GM23338 (cell line): ENCODE data around the gene CPNE8. TPM values are rescaled to one million over a fixed set of nuclear protein-coding genes. Genes with fewer than 3 reads are reported as not detected.

Experiments used
- ATAC-seq: fragments of 200-7000 bp; cut with Tn5 transposase; 3 replicates; pipeline ENCODE4 v1.9.1; 2020
- DNase-seq: peaks from one replicate; pipeline ENCODE4 v3.0.0-alpha.2; 2015; ENCODE audit warnings: low spot score
- H2AFZ ChIP-seq: fragments of 200-600 bp; sonication (generic); 2 replicates; pipeline ENCODE4 v1.8.0; 2016; ENCODE audit warnings: antibody characterized with exemption, mild to moderate bottlenecking, moderate library complexity
- H3F3A ChIP-seq: fragments of 200-600 bp; sonication (generic); replicated peaks from 2 replicates; pipeline ENCODE4 v1.8.0; 2017; ENCODE audit warnings: antibody characterized with exemption, mixed run types, low read depth
- H3K27ac ChIP-seq: fragments of 200-600 bp; sonication (generic); 2 replicates; pipeline ENCODE4 v1.6.1; 2016; ENCODE audit warnings: low read depth
- H3K27me3 ChIP-seq: fragments of 200-600 bp; sonication (generic); 2 replicates; pipeline ENCODE4 v1.8.0; 2016; ENCODE audit warnings: mild to moderate bottlenecking, mixed run types, moderate library complexity; ENCODE audit not compliant: insufficient read depth
- H3K36me3 ChIP-seq: fragments of 200-600 bp; sonication (generic); 2 replicates; pipeline ENCODE4 v1.8.0; 2016; ENCODE audit warnings: mild to moderate bottlenecking; ENCODE audit not compliant: insufficient read depth
- H3K4me1 ChIP-seq: fragments of 200-600 bp; sonication (generic); 2 replicates; pipeline ENCODE4 v1.8.0; 2016; ENCODE audit warnings: mild to moderate bottlenecking, moderate library complexity; ENCODE audit not compliant: insufficient read depth
- H3K4me2 ChIP-seq: fragments of 200-600 bp; sonication (generic); 2 replicates; pipeline ENCODE4 v1.7.1; 2017; ENCODE audit warnings: mixed run types
- H3K4me3 ChIP-seq: fragments of 200-600 bp; sonication (generic); 2 replicates; pipeline ENCODE4 v1.6.1; 2016; ENCODE audit warnings: mixed run types
- H3K79me2 ChIP-seq: fragments of 200-600 bp; sonication (generic); replicated peaks from 2 replicates; pipeline ENCODE4 v1.8.0; 2017; ENCODE audit warnings: mild to moderate bottlenecking; ENCODE audit not compliant: insufficient read depth
- H3K9me2 ChIP-seq: fragments of 200-600 bp; sonication (generic); 2 replicates; pipeline ENCODE4 v1.8.0; 2017; ENCODE audit not compliant: insufficient read depth
- H4K20me1 ChIP-seq: fragments of 200-600 bp; sonication (generic); replicated peaks from 2 replicates; pipeline ENCODE4 v1.8.0; 2017; ENCODE audit warnings: mild to moderate bottlenecking; ENCODE audit not compliant: insufficient read depth
- H3K27ac Mint-ChIP-seq: 2 replicates; pipeline ENCODE4 v1.8.0; 2020; ENCODE audit warnings: inconsistent platforms, mild to moderate bottlenecking, moderate library complexity, mixed read lengths
- H3K27me3 Mint-ChIP-seq: 3 replicates; pipeline ENCODE4 v1.8.0; 2022; ENCODE audit warnings: low read depth, mild to moderate bottlenecking, moderate library complexity, mixed read lengths, inconsistent platforms; ENCODE audit not compliant: insufficient read depth, poor library complexity
- H3K36me3 Mint-ChIP-seq: 3 replicates; pipeline ENCODE4 v1.8.0; 2021; ENCODE audit warnings: low read depth, mild to moderate bottlenecking, inconsistent platforms, moderate library complexity, mixed read lengths
- H3K4me1 Mint-ChIP-seq: 3 replicates; pipeline ENCODE4 v1.8.0; 2020; ENCODE audit warnings: mild to moderate bottlenecking, inconsistent platforms, mixed read lengths
- H3K4me3 Mint-ChIP-seq: 3 replicates; pipeline ENCODE4 v1.8.0; 2021; ENCODE audit warnings: moderate library complexity, mild to moderate bottlenecking, inconsistent platforms, mixed read lengths
- H3K9me3 Mint-ChIP-seq: 3 replicates; pipeline ENCODE4 v1.8.0; 2020; ENCODE audit warnings: moderate library complexity, mild to moderate bottlenecking, inconsistent platforms, mixed read lengths
- CREB1 ChIP-seq: fragments of 250-450 bp; sonication (Bioruptor Pico); IDR thresholded peaks from 2 replicates; pipeline ENCODE4 v1.5.0; 2020; ENCODE audit warnings: low read depth, mild to moderate bottlenecking, moderate library complexity
- EZH2 ChIP-seq: fragments of 200-600 bp; sonication (generic); IDR thresholded peaks from one replicate; pipeline ENCODE4 v1.8.0; 2017; ENCODE audit warnings: antibody characterized with exemption, mild to moderate bottlenecking, low read depth; ENCODE audit not compliant: unreplicated experiment
- EZH2phosphoT487 ChIP-seq: fragments of 200-600 bp; sonication (generic); IDR thresholded peaks from one replicate; pipeline ENCODE4 v1.8.1; 2018; ENCODE audit warnings: antibody characterized with exemption; ENCODE audit not compliant: unreplicated experiment
- JUNB ChIP-seq: IDR thresholded peaks from one replicate; pipeline ENCODE4 v1.6.1; 2016; ENCODE audit warnings: antibody characterized with exemption; ENCODE audit not compliant: unreplicated experiment
- NANOG ChIP-seq: IDR thresholded peaks from 2 replicates; pipeline ENCODE4 v1.6.1; 2016; ENCODE audit warnings: antibody characterized with exemption, borderline replicate concordance
- POLR2AphosphoS5 ChIP-seq: IDR thresholded peaks from 2 replicates; pipeline ENCODE4 v1.6.1; 2016; ENCODE audit warnings: antibody characterized with exemption, low read depth
- STAT1 ChIP-seq: IDR thresholded peaks from one replicate; pipeline ENCODE4 v1.6.1; 2016; ENCODE audit warnings: antibody characterized with exemption; ENCODE audit not compliant: unreplicated experiment
- ZNF114 ChIP-seq: fragments of 250-450 bp; sonication (Bioruptor Pico); IDR thresholded peaks from 2 replicates; pipeline ENCODE4 v1.5.0; 2020; ENCODE audit warnings: mild to moderate bottlenecking, moderate library complexity
- ZNF331 ChIP-seq: fragments of 250-450 bp; sonication (Bioruptor Pico); IDR thresholded peaks from 2 replicates; pipeline ENCODE4 v1.5.0; 2020; ENCODE audit warnings: low read depth, mild to moderate bottlenecking, moderate library complexity
- ZNF462 ChIP-seq: fragments of 250-450 bp; sonication (Bioruptor Pico); IDR thresholded peaks from 2 replicates; pipeline ENCODE4 v1.5.0; 2020; ENCODE audit warnings: mild to moderate bottlenecking, moderate library complexity
- polyA plus RNA-seq: library from polyadenylated mRNA; unstranded; fragments of >200 nt; fragmentation: Nextera tagmentation; extraction: Ambion mirVana; gene quantifications from 2 replicates; pipeline ENCODE4 v1.2.1, GENCODE V29; 2016
- total RNA-seq: library from RNA; depleted of rRNA; stranded (reverse); fragments of >200 nt; shearing (Covaris generic); gene quantifications from 2 replicates; pipeline ENCODE4 v1.2.3, GENCODE V29; 2014
- TF ChIP-seq, protein P1 (sequence below): IDR thresholded peaks from one replicate; pipeline ENCODE4 v1.6.1; 2018; ENCODE audit warnings: antibody characterized with exemption; ENCODE audit not compliant: unreplicated experiment
- TF ChIP-seq, protein P2 (sequence below), 2 experiments: fragments of 200-600 bp in 1 of 2; sonication (generic) in 1 of 2; conservative IDR thresholded peaks; 2 replicates each; pipeline versions ENCODE4 v1.5.1 to v1.6.1; 2016 to 2017; ENCODE audit warnings: antibody characterized with exemption in 2 of 2, low read depth in 2 of 2, mild to moderate bottlenecking in 2 of 2, moderate library complexity in 1 of 2
- TF ChIP-seq, protein P3 (sequence below): IDR thresholded peaks from 2 replicates; pipeline ENCODE4 v1.6.1; 2016; ENCODE audit warnings: antibody characterized with exemption

The CPNE8 gene
- total and polyA plus RNA-seq, 2 experiments from 2014 or later: 8.7 to 10.1 TPM

DNA sequence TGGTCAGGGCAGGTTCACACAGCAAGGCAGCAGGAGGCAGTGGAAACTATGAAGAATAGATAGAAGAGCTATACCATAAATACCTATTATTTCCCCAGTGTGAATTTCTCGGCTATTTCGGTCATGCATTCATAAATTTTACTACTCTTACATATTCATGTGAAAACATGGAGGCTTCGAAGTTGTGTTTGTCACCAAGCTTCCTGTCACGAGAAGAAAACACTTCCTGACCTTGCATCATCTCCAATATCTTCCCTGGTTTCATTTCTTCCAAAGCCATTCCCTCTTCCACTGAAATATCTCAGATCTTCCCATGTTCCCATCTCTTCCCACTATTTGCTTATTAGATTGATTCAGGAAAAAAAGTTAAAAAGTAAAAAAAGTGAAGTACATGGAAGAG, 80.4 kb downstream of the CPNE8 start (continued):
- no peak for TF ChIP-seq ZNF462 (CRISPR knock-in tag)
- TF ChIP-seq JUNB: no peak
- no peak for TF ChIP-seq STAT1
- TF ChIP-seq NANOG: no peak
- no peak for TF ChIP-seq ZNF331 (CRISPR knock-in tag)
- no peak for TF ChIP-seq EZH2phosphoT487
- no peak for TF ChIP-seq CREB1 (CRISPR knock-in tag)
- TF ChIP-seq EZH2: no peak

DNA sequence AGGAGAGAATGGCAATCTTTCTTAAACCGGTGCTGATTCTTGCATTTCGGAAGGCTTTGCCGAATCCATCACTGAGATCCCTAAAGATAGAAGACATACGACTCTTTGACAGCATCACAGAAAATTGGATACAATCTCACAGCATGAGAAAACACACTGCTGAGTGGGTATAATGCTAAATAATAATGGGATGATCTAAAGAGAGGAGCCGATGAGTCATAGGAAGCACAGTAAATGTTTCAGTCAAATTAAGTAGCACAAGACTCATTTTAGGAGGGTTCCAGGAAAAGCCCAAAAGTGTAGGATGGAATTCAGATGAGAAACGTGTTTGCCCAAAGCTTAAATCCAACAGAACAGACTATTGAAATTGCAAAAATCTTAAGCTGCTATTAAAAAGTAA, 81.7 kb downstream of the CPNE8 start:
- H3K36me3 Mint-ChIP-seq: no peaks in the 10 kb centered on the region; the same call in 2 of the 3 replicates
- H3K4me2 ChIP-seq: no peak overlapping the region
- no peak overlapping the region for H3K4me3 Mint-ChIP-seq
- no peak overlapping the region for H3K27ac Mint-ChIP-seq
- H3K27me3 Mint-ChIP-seq: no peaks in the 10 kb centered on the region
- H3K27ac ChIP-seq: no peak overlapping the region
- H3K4me1 Mint-ChIP-seq: no peaks in the 10 kb centered on the region
- H2AFZ ChIP-seq: no peak overlapping the region
- DNase-seq (no peak), ATAC-seq (no peak)
- no peaks in the 10 kb centered on the region for H3K9me3 Mint-ChIP-seq
- H3K36me3 ChIP-seq: no peaks in the 10 kb centered on the region
- H3K9me2 ChIP-seq: no peaks in the 10 kb centered on the region
- H3K4me1 ChIP-seq: no peaks in the 10 kb centered on the region
- H3K79me2 ChIP-seq: no peaks in the 10 kb centered on the region
- H4K20me1 ChIP-seq: no peaks in the 10 kb centered on the region
- no peak overlapping the region for H3K4me3 ChIP-seq
- no peaks in the 10 kb centered on the region for H3F3A ChIP-seq
- no peaks in the 10 kb centered on the region for H3K27me3 ChIP-seq
- no peak for TF ChIP-seq JUNB
- TF ChIP-seq, protein P1, sequence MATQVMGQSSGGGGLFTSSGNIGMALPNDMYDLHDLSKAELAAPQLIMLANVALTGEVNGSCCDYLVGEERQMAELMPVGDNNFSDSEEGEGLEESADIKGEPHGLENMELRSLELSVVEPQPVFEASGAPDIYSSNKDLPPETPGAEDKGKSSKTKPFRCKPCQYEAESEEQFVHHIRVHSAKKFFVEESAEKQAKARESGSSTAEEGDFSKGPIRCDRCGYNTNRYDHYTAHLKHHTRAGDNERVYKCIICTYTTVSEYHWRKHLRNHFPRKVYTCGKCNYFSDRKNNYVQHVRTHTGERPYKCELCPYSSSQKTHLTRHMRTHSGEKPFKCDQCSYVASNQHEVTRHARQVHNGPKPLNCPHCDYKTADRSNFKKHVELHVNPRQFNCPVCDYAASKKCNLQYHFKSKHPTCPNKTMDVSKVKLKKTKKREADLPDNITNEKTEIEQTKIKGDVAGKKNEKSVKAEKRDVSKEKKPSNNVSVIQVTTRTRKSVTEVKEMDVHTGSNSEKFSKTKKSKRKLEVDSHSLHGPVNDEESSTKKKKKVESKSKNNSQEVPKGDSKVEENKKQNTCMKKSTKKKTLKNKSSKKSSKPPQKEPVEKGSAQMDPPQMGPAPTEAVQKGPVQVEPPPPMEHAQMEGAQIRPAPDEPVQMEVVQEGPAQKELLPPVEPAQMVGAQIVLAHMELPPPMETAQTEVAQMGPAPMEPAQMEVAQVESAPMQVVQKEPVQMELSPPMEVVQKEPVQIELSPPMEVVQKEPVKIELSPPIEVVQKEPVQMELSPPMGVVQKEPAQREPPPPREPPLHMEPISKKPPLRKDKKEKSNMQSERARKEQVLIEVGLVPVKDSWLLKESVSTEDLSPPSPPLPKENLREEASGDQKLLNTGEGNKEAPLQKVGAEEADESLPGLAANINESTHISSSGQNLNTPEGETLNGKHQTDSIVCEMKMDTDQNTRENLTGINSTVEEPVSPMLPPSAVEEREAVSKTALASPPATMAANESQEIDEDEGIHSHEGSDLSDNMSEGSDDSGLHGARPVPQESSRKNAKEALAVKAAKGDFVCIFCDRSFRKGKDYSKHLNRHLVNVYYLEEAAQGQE: no peak
- no peak for TF ChIP-seq EZH2phosphoT487
- no peak for TF ChIP-seq ZNF114 (CRISPR knock-in tag)
- TF ChIP-seq, protein P2, sequence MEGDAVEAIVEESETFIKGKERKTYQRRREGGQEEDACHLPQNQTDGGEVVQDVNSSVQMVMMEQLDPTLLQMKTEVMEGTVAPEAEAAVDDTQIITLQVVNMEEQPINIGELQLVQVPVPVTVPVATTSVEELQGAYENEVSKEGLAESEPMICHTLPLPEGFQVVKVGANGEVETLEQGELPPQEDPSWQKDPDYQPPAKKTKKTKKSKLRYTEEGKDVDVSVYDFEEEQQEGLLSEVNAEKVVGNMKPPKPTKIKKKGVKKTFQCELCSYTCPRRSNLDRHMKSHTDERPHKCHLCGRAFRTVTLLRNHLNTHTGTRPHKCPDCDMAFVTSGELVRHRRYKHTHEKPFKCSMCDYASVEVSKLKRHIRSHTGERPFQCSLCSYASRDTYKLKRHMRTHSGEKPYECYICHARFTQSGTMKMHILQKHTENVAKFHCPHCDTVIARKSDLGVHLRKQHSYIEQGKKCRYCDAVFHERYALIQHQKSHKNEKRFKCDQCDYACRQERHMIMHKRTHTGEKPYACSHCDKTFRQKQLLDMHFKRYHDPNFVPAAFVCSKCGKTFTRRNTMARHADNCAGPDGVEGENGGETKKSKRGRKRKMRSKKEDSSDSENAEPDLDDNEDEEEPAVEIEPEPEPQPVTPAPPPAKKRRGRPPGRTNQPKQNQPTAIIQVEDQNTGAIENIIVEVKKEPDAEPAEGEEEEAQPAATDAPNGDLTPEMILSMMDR (conservative IDR thresholded peaks at IDR 0.05; ENCODE audit: low read depth in 2 of 2): no peak
- no peak for TF ChIP-seq CREB1 (CRISPR knock-in tag)
- TF ChIP-seq NANOG: no peak
- TF ChIP-seq, protein P3, sequence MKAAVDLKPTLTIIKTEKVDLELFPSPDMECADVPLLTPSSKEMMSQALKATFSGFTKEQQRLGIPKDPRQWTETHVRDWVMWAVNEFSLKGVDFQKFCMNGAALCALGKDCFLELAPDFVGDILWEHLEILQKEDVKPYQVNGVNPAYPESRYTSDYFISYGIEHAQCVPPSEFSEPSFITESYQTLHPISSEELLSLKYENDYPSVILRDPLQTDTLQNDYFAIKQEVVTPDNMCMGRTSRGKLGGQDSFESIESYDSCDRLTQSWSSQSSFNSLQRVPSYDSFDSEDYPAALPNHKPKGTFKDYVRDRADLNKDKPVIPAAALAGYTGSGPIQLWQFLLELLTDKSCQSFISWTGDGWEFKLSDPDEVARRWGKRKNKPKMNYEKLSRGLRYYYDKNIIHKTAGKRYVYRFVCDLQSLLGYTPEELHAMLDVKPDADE: no peak
- TF ChIP-seq STAT1: no peak
- no peak for TF ChIP-seq ZNF331 (CRISPR knock-in tag)
- TF ChIP-seq POLR2AphosphoS5: no peak
